T-cell (primary cell): ENCODE measurements around the gene KRT35. TPM values are rescaled to one million over a fixed set of nuclear protein-coding genes. Genes with fewer than 3 reads are reported as not detected.

Experiments used
- ATAC-seq, 4 experiments: fragments of 200-7000 bp in 3 of 4; fragments of 150-1000 bp in 1 of 4; cut with Tn5 transposase; replicated peaks in 1 of 4; 1 replicate in 3 of 4; 2 replicates in 1 of 4; pipeline ENCODE4 v1.10.0; 2021; ENCODE audit warnings: moderate library complexity in 3 of 4, mild to moderate bottlenecking in 2 of 4, moderate number of reproducible peaks in 1 of 4
- CTCF ChIA-PET, 2 donors: fragments of 300-600 bp; sonication (Branson Sonifier 250); formaldehyde crosslinking; loops; one replicate each; lab custom pipeline; 2022; ENCODE audit warnings: antibody characterized with exemption in 2 of 2; lab: Charles Lee
- POLR2A ChIA-PET, 2 donors: fragments of 300-600 bp; sonication (Branson Sonifier 250); formaldehyde crosslinking; loops; one replicate each; lab custom pipeline; 2022; ENCODE audit warnings: antibody characterized with exemption in 2 of 2; lab: Charles Lee
- DNase-seq, 35 experiments: peaks; one replicate each; pipeline versions ENCODE4 v3.0.0 to v3.0.0-alpha.2; 2013 to 2023
- H3K27ac ChIP-seq: one replicate; pipeline ENCODE4 v1.5.1; 2013; ENCODE audit warnings: low read length
- H3K27me3 ChIP-seq, 2 experiments: replicated peaks in 1 of 2; 1 replicate in 1 of 2; 2 replicates in 1 of 2; pipeline versions ENCODE4 v1.6.1 to v1.7.0; 2013; ENCODE audit warnings: low read length in 1 of 2, mixed read lengths in 1 of 2; ENCODE audit not compliant: control insufficient read depth in 2 of 2, insufficient read depth in 2 of 2; ENCODE audit errors: extremely low read depth in 1 of 2
- H3K36me3 ChIP-seq, 2 donors: 1 replicate in 1 of 2; 2 replicates in 1 of 2; pipeline versions ENCODE4 v1.6.1 to v1.7.0; 2013; ENCODE audit warnings: low read length in 1 of 2; ENCODE audit not compliant: control insufficient read depth in 2 of 2, insufficient read depth in 1 of 2; ENCODE audit errors: extremely low read depth in 1 of 2
- H3K4me1 ChIP-seq, 2 experiments: 1 replicate in 1 of 2; 2 replicates in 1 of 2; pipeline versions ENCODE4 v1.6.1 to v1.7.0; 2013; ENCODE audit warnings: low read length in 2 of 2, mixed read lengths in 1 of 2; ENCODE audit not compliant: insufficient read depth in 2 of 2, control insufficient read depth in 1 of 2; ENCODE audit errors: extremely low read depth in 1 of 2
- H3K4me3 ChIP-seq, 2 donors: 1 replicate in 1 of 2; 2 replicates in 1 of 2; pipeline versions ENCODE4 v1.5.1 to v1.7.0; 2013; ENCODE audit warnings: mild to moderate bottlenecking in 2 of 2, low read length in 1 of 2, moderate library complexity in 1 of 2; ENCODE audit not compliant: control insufficient read depth in 1 of 2; ENCODE audit errors: extremely low read depth in 1 of 2
- H3K9me3 ChIP-seq: 2 replicates; pipeline ENCODE4 v1.7.0; 2013
- H3K27ac Mint-ChIP-seq, 2 donors: one replicate each; pipeline ENCODE4 v1.8.0; 2020 to 2021; ENCODE audit warnings: mild to moderate bottlenecking in 2 of 2, mixed read lengths in 2 of 2
- H3K27me3 Mint-ChIP-seq, 2 donors: one replicate each; pipeline ENCODE4 v1.8.0; 2021 to 2022; ENCODE audit warnings: mixed read lengths in 2 of 2
- H3K36me3 Mint-ChIP-seq: one replicate; pipeline ENCODE4 v1.8.0; 2021; ENCODE audit warnings: mixed read lengths
- H3K4me1 Mint-ChIP-seq, 3 donors: one replicate each; pipeline ENCODE4 v1.8.0; 2020 to 2022; ENCODE audit warnings: mixed read lengths in 3 of 3, mild to moderate bottlenecking in 1 of 3
- H3K4me3 Mint-ChIP-seq, 3 donors: one replicate each; pipeline ENCODE4 v1.8.0; 2020 to 2022; ENCODE audit warnings: mild to moderate bottlenecking in 3 of 3, mixed read lengths in 3 of 3, moderate library complexity in 3 of 3
- H3K9me3 Mint-ChIP-seq, 3 donors: one replicate each; pipeline ENCODE4 v1.8.0; 2020 to 2022; ENCODE audit warnings: mixed read lengths in 3 of 3
- WGBS: methylation state at CpG from one replicate; pipeline ENCODE4 v1.1.5; 2013; ENCODE audit warnings: missing lambda C conversion rate; ENCODE audit not compliant: insufficient coverage; 5-methylcytosine and 5-hydroxymethylcytosine counted together
- total RNA-seq, 35 experiments: library from RNA in 6 of 35; stranded (reverse) in 6 of 35; fragments of 120-200 nt in 1 of 35; gene quantifications; one replicate each; pipeline versions ENCODE4 v1.2.1 to v1.2.4 and lab custom pipeline; 2013 to 2026

The KRT35 gene
- total RNA-seq, 5 donors from 2014 or later (not counting 1 experiment from before 2014, with no cell fraction given) = not detected

- H3K36me3 Mint-ChIP-seq = no peaks in the 10 kb centered on the region
- ChIA-PET CTCF (interaction anchor here in 1 of 2 donors (1.1 kb wide), 1 partner anchor 162 kb away, joined by 4 read pairs; no protein-coding TSS in a partner anchor), POLR2A (no interaction called here)
- Histone ChIP-seq H3K27ac (no peak overlapping the region), H3K36me3 (no peaks in the 10 kb centered on the region), H3K4me1 (peaks cover 0 to 2% of the 10 kb centered on the region in 2 experiments), H3K9me3 (no peaks in the 10 kb centered on the region), H3K27me3 (peaks cover 0 to 32% of the 10 kb centered on the region in 2 experiments), H3K4me3 (no peak overlapping the region)
- H3K27ac Mint-ChIP-seq = no peak overlapping the region
- ATAC-seq (no peak), DNase-seq (no peak)
- no peaks in the 10 kb centered on the region for H3K4me1 Mint-ChIP-seq
- no peaks in the 10 kb centered on the region for H3K9me3 Mint-ChIP-seq
- 92% methylated on average over 3 of the region's 7 CpGs for WGBS
- no peaks in the 10 kb centered on the region for H3K27me3 Mint-ChIP-seq
- H3K4me3 Mint-ChIP-seq = no peak overlapping the region
These were observed 3.3 kb upstream of the KRT35 start for GRCh38 chr17:41483991-41484826.

GRCh38 chr17:41483531-41483930 lies 2.6 kb upstream of the KRT35 start:
- ATAC-seq (no peak), DNase-seq (no peak)
- Histone ChIP-seq H3K36me3 (no peaks in the 10 kb centered on the region), H3K27ac (no peak overlapping the region), H3K27me3 (peaks cover 0 to 29% of the 10 kb centered on the region in 2 experiments), H3K4me1 (peaks cover 0 to 2% of the 10 kb centered on the region in 2 experiments), H3K4me3 (no peak overlapping the region), H3K9me3 (no peaks in the 10 kb centered on the region)
- WGBS = 78% methylated on average over 4 of the region's 9 CpGs
- H3K4me1 Mint-ChIP-seq = no peaks in the 10 kb centered on the region
- CTCF ChIA-PET = interaction anchor here in 1 of 2 donors (1.1 kb wide), 1 partner anchor 161 kb away, joined by 4 read pairs; no protein-coding TSS in a partner anchor
- no peak overlapping the region for H3K27ac Mint-ChIP-seq
- POLR2A ChIA-PET = no interaction called here
- H3K9me3 Mint-ChIP-seq = no peaks in the 10 kb centered on the region
- no peaks in the 10 kb centered on the region for H3K27me3 Mint-ChIP-seq
- no peaks in the 10 kb centered on the region for H3K36me3 Mint-ChIP-seq
- no peak overlapping the region for H3K4me3 Mint-ChIP-seq

GRCh38 chr17:41480581-41480980 lies 370 bp downstream of the KRT35 start:
- Mint-ChIP-seq H3K36me3 (no peaks in the 10 kb centered on the region), H3K4me1 (no peaks in the 10 kb centered on the region), H3K4me3 (no peak overlapping the region), H3K9me3 (no peaks in the 10 kb centered on the region), H3K27me3 (no peaks in the 10 kb centered on the region), H3K27ac (no peak overlapping the region)
- DNase-seq = no peak
- ChIA-PET CTCF (no interaction called here), POLR2A (no interaction called here)
- H3K27me3 ChIP-seq = peaks cover 0 to 8% of the 10 kb centered on the region in 2 experiments
- no peaks in the 10 kb centered on the region for H3K36me3 ChIP-seq
- ATAC-seq = no peak
- WGBS = 98% methylated on average over 6 of the region's 10 CpGs
- no peaks in the 10 kb centered on the region for H3K4me1 ChIP-seq
- H3K27ac ChIP-seq = no peak overlapping the region
- no peaks in the 10 kb centered on the region for H3K9me3 ChIP-seq
- H3K4me3 ChIP-seq = no peak overlapping the region

- Histone ChIP-seq H3K27ac (no peak overlapping the region), H3K4me1 (no peaks in the 10 kb centered on the region), H3K27me3 (peaks cover 0 to 8% of the 10 kb centered on the region in 2 experiments), H3K4me3 (no peak overlapping the region), H3K9me3 (no peaks in the 10 kb centered on the region), H3K36me3 (no peaks in the 10 kb centered on the region)
- WGBS = 67% methylated on average over 1 of the region's 2 CpGs
- Mint-ChIP-seq H3K27ac (no peak overlapping the region), H3K4me1 (no peaks in the 10 kb centered on the region), H3K36me3 (no peaks in the 10 kb centered on the region), H3K9me3 (no peaks in the 10 kb centered on the region), H3K27me3 (no peaks in the 10 kb centered on the region), H3K4me3 (no peak overlapping the region)
- no peak for DNase-seq
- ChIA-PET CTCF (no interaction called here), POLR2A (no interaction called here)
- no peak for ATAC-seq
These were observed 815 bp downstream of the KRT35 start for GRCh38 chr17:41480136-41480535.

- Mint-ChIP-seq H3K36me3 (no peaks in the 10 kb centered on the region), H3K27me3 (no peaks in the 10 kb centered on the region), H3K27ac (no peak overlapping the region), H3K9me3 (no peaks in the 10 kb centered on the region), H3K4me1 (no peaks in the 10 kb centered on the region), H3K4me3 (no peak overlapping the region)
- Histone ChIP-seq H3K27ac (no peak overlapping the region), H3K9me3 (no peaks in the 10 kb centered on the region), H3K4me3 (no peak overlapping the region), H3K36me3 (no peaks in the 10 kb centered on the region), H3K4me1 (no peaks in the 10 kb centered on the region), H3K27me3 (no peaks in the 10 kb centered on the region)
- CTCF ChIA-PET = no interaction called here
- POLR2A ChIA-PET = no interaction called here
- no peak for ATAC-seq
- 70% methylated on average over 6 of the region's 8 CpGs for WGBS
- DNase-seq = no peak
These were observed 2.7 kb downstream of the KRT35 start for GRCh38 chr17:41478237-41478636.

GRCh38 chr17:41476866-41477815 lies 3.8 kb downstream of the KRT35 start:
- H3K4me3 Mint-ChIP-seq = no peak overlapping the region
- ATAC-seq (no peak), DNase-seq (no peak)
- H3K27ac ChIP-seq = no peak overlapping the region
- H3K9me3 Mint-ChIP-seq = no peaks in the 10 kb centered on the region
- no peak overlapping the region for H3K4me3 ChIP-seq
- peaks cover 0 to 4% of the 10 kb centered on the region in 2 donors for H3K27me3 Mint-ChIP-seq
- 85% methylated on average over 20 of the region's 22 CpGs for WGBS
- CTCF ChIA-PET = no interaction called here
- no peaks in the 10 kb centered on the region for H3K4me1 Mint-ChIP-seq
- POLR2A ChIA-PET = no interaction called here
- no peaks in the 10 kb centered on the region for H3K4me1 ChIP-seq
- no peaks in the 10 kb centered on the region for H3K9me3 ChIP-seq
- no peaks in the 10 kb centered on the region for H3K27me3 ChIP-seq
- no peaks in the 10 kb centered on the region for H3K36me3 ChIP-seq
- H3K36me3 Mint-ChIP-seq = no peaks in the 10 kb centered on the region
- no peak overlapping the region for H3K27ac Mint-ChIP-seq
